Suprapubic skin (tissue), 4 donors: Measurements from ENCODE around the gene PRSS33.

ENCODE experiments used
- EP300 ChIP-seq: sonication (generic); formaldehyde crosslinking; IDR thresholded peaks from one replicate; pipeline ENCODE4 v1.6.1; 2017; ENCODE audit warnings: antibody characterized with exemption
- POLR2A ChIP-seq, 2 donors: fragments of 450-650 bp; IDR thresholded peaks; one replicate each; pipeline ENCODE4 v1.6.1; 2017; ENCODE audit warnings: antibody characterized with exemption in 2 of 2, mild to moderate bottlenecking in 2 of 2, moderate library complexity in 2 of 2
- POLR2AphosphoS5 ChIP-seq, 3 donors: sonication (generic); formaldehyde crosslinking; IDR thresholded peaks; one replicate each; pipeline ENCODE4 v1.6.1; 2017; ENCODE audit warnings: antibody characterized with exemption in 3 of 3
- TF ChIP-seq, protein P1 (sequence below), 2 donors: fragments of 200-600 bp in 1 of 2; fragments of 450-650 bp in 1 of 2; sonication (generic) in 1 of 2; IDR thresholded peaks; one replicate each; pipeline ENCODE4 v1.5.1; 2016 to 2019; ENCODE audit warnings: antibody characterized with exemption in 2 of 2, mild to moderate bottlenecking in 1 of 2, moderate library complexity in 1 of 2

DNA sequence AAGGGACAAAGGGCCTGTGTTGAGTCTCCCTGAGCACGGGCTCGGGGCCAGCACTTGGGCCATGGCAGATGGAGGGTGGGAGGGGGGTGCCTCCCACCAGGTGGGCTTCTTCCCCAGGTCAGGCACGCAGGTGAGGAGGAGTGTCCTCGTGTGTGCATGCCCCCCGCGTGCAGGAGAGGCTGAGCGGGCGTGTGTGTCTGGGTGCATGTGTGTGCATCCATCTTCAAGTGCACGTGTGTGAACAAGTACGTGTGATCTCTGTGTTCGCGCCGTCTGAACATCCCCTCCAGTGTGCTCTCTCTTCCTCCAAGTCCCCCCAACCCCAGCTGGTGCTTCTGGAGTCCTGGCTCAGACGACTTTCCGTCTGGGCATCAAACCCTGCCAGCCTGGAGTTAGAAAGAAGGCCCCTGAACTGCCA lies 40.0 kb upstream of the PRSS33 start:
- TF ChIP-seq, protein P1, sequence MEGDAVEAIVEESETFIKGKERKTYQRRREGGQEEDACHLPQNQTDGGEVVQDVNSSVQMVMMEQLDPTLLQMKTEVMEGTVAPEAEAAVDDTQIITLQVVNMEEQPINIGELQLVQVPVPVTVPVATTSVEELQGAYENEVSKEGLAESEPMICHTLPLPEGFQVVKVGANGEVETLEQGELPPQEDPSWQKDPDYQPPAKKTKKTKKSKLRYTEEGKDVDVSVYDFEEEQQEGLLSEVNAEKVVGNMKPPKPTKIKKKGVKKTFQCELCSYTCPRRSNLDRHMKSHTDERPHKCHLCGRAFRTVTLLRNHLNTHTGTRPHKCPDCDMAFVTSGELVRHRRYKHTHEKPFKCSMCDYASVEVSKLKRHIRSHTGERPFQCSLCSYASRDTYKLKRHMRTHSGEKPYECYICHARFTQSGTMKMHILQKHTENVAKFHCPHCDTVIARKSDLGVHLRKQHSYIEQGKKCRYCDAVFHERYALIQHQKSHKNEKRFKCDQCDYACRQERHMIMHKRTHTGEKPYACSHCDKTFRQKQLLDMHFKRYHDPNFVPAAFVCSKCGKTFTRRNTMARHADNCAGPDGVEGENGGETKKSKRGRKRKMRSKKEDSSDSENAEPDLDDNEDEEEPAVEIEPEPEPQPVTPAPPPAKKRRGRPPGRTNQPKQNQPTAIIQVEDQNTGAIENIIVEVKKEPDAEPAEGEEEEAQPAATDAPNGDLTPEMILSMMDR (IDR thresholded peaks at IDR 0.05), result no peak
- TF ChIP-seq POLR2AphosphoS5 (IDR thresholded peaks at IDR 0.05), result no peak
- TF ChIP-seq POLR2A (IDR thresholded peaks at IDR 0.05), result no peak
- TF ChIP-seq EP300, result no peak
